ENCODE data around the gene NRP1.

The NRP1 gene

GRCh38 chr10:33288127-33288526 lies 46.3 kb downstream of the NRP1 start:
- 100% methylated on average over 3 of the region's 3 CpGs for WGBS (ENCODE audit: insufficient coverage)
- no peaks in the 10 kb centered on the region for H3K36me3 ChIP-seq (ENCODE audit: control insufficient read depth in 4 of 4, insufficient read depth in 4 of 4, low read length in 3 of 4)
- H3K27me3 ChIP-seq (replicated peaks in 2 of 5; ENCODE audit: control insufficient read depth in 4 of 5, insufficient read depth in 5 of 5, low read length in 4 of 5), result peaks cover 0 to 21% (median 4%) of the 10 kb centered on the region in 5 experiments
- H3K27ac ChIP-seq (ENCODE audit: insufficient read depth in 1 of 2, low read depth in 1 of 2, low read length in 2 of 2, poor library complexity in 1 of 2, severe bottlenecking in 2 of 2), result no peak overlapping the region
- no peak for DNase-seq
- no peaks in the 10 kb centered on the region for H3K9me3 ChIP-seq (ENCODE audit: control extremely low read depth in 1 of 5, control insufficient read depth in 4 of 5, insufficient read depth in 2 of 5, low read depth in 1 of 5, low read length in 4 of 5)
- H3K4me1 ChIP-seq (ENCODE audit: control extremely low read depth in 1 of 4, control insufficient read depth in 4 of 4, insufficient read depth in 4 of 4, low read length in 3 of 4), result peaks cover 0 to 5% (median 2%) of the 10 kb centered on the region in 4 experiments
- POLR2A ChIA-PET, result no interaction called here
- CTCF ChIA-PET, result interaction anchor here (0.8 to 1.8 kb wide), 2 partner anchors 15 to 95 kb away, joined by 4 to 5 read pairs; no protein-coding TSS in a partner anchor
- no peak overlapping the region for H3K4me3 ChIP-seq (ENCODE audit: control insufficient read depth in 1 of 7, extremely low read depth in 1 of 7, insufficient read depth in 4 of 7, low read depth in 2 of 7, low read length in 6 of 7)

DNA sequence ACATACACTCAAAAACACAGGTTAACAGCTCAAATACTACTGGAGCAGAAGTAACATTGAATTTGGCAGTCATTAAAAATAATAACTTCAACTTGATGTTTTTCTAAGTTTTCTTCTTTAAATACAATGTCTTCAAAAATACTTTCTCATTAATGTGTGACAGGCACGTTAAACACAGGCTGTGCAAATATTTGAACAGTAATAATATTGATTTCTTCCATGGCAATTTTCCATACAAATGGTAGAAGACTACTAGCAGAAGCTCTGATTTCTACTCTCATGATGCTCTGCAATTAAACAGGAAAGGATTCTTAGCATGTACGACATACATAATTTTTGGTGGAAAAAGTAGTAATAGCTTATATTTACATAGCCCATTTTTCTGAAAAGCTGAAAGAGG lies 47.4 kb downstream of the NRP1 start:
- no peaks in the 10 kb centered on the region for H3K9me3 ChIP-seq (ENCODE audit: control extremely low read depth in 1 of 5, control insufficient read depth in 4 of 5, insufficient read depth in 2 of 5, low read depth in 1 of 5, low read length in 4 of 5)

DNA sequence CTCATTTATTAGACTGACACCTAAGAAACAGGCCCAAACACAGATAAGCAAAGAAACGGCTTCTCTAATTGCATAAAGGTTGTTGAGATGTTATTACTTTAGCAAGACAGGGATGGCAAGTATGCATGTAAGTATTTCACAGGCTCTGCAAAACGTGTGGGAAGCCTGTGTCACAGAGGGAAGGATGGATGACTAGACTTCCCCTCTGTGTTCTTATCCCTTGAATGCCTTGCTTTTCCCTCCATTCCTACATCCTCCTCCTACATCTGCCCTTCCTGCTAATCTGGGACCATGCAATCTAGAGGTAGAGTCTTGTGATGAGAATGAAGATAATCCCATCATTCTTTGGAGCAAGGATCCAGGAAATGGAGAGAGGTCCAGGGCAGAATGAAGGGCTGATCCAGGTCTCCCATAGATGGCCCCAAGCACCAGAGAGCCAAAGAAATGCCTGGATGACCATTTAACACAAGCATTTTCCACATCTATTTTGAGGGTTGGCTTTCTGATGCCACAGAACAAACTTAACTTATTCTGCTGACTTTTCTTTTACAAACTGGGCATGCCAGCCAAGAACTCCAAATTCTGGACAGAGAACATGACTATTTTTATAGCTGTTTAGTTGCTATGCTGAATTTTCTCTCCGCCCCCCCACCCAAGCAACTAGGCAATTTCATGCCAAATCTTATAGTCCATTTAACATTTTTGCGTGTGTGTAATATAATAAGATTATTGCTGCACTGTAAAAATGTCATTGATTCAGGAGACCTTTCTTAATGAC lies 48.1 kb downstream of the NRP1 start:
- H3K9me3 ChIP-seq (ENCODE audit: control extremely low read depth in 1 of 5, control insufficient read depth in 4 of 5, insufficient read depth in 2 of 5, low read depth in 1 of 5, low read length in 4 of 5), result no peaks in the 10 kb centered on the region
- CTCF ChIA-PET, result no interaction called here

More for the DNA sequence above, 47.4 kb downstream of the NRP1 start:
- POLR2A ChIA-PET, result no interaction called here
- CTCF ChIA-PET, result interaction anchor here (0.8 kb wide), 1 partner anchor 9 kb away, joined by 3 read pairs; no protein-coding TSS in a partner anchor
- peaks cover 0 to 21% (median 4%) of the 10 kb centered on the region in 5 experiments for H3K27me3 ChIP-seq (replicated peaks in 2 of 5; ENCODE audit: control insufficient read depth in 4 of 5, insufficient read depth in 5 of 5, low read length in 4 of 5)
- H3K4me1 ChIP-seq (ENCODE audit: control extremely low read depth in 1 of 4, control insufficient read depth in 4 of 4, insufficient read depth in 4 of 4, low read length in 3 of 4), result peaks cover 0 to 5% (median 2%) of the 10 kb centered on the region in 4 experiments
- WGBS (ENCODE audit: insufficient coverage), result no CpG with 5 or more reads among the region's 2 CpGs
- H3K4me3 ChIP-seq (ENCODE audit: control insufficient read depth in 1 of 7, extremely low read depth in 1 of 7, insufficient read depth in 4 of 7, low read depth in 2 of 7, low read length in 6 of 7), result no peak overlapping the region
- H3K27ac ChIP-seq (ENCODE audit: insufficient read depth in 1 of 2, low read depth in 1 of 2, low read length in 2 of 2, poor library complexity in 1 of 2, severe bottlenecking in 2 of 2), result no peak overlapping the region
- H3K36me3 ChIP-seq (ENCODE audit: control insufficient read depth in 4 of 4, insufficient read depth in 4 of 4, low read length in 3 of 4), result no peaks in the 10 kb centered on the region
- DNase-seq, result no peak

DNA sequence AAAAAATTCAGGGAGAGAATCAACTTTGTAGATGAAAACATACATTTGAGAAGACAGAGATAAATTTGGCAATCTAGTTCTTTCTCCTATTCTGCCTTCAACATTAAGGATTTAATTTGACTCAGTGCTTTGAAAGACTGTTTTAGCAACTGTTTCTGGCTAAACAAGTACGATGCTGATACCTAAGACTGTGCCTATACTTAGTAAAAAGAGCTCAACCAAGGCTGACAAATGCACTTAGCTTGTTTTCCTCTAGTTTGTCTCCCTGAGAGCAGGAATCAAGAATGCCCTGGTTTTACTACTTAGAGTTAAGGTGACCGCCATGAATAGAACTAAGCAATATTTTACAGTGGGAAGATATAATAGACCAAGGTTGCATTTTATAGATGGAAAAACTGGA lies 49.5 kb downstream of the NRP1 start:
- Histone ChIP-seq H3K9me3 (ENCODE audit: control extremely low read depth in 1 of 5, control insufficient read depth in 4 of 5, insufficient read depth in 2 of 5, low read depth in 1 of 5, low read length in 4 of 5) (no peaks in the 10 kb centered on the region), H3K36me3 (ENCODE audit: control insufficient read depth in 4 of 4, insufficient read depth in 4 of 4, low read length in 3 of 4) (no peaks in the 10 kb centered on the region), H3K4me3 (ENCODE audit: control insufficient read depth in 1 of 7, extremely low read depth in 1 of 7, insufficient read depth in 4 of 7, low read depth in 2 of 7, low read length in 6 of 7) (no peak overlapping the region), H3K27me3 (replicated peaks in 2 of 5; ENCODE audit: control insufficient read depth in 4 of 5, insufficient read depth in 5 of 5, low read length in 4 of 5) (peaks cover 0 to 23% (median 4%) of the 10 kb centered on the region in 5 experiments), H3K4me1 (ENCODE audit: control extremely low read depth in 1 of 4, control insufficient read depth in 4 of 4, insufficient read depth in 4 of 4, low read length in 3 of 4) (no peaks in the 10 kb centered on the region), H3K27ac (ENCODE audit: insufficient read depth in 1 of 2, low read depth in 1 of 2, low read length in 2 of 2, poor library complexity in 1 of 2, severe bottlenecking in 2 of 2) (no peak overlapping the region)
- ChIA-PET CTCF (interaction anchor here (0.8 kb wide), 1 partner anchor 129 kb away, joined by 3 read pairs; no protein-coding TSS in a partner anchor), POLR2A (interaction anchor here (0.5 kb wide), 1 partner anchor 19 kb away, joined by 3 read pairs; no protein-coding TSS in a partner anchor)
- 100% methylated on average over 2 of the region's 2 CpGs for WGBS (ENCODE audit: insufficient coverage)
- DNase-seq, result no peak

More for the DNA sequence above, 48.1 kb downstream of the NRP1 start:
- peaks cover 0 to 5% (median 2%) of the 10 kb centered on the region in 4 experiments for H3K4me1 ChIP-seq (ENCODE audit: control extremely low read depth in 1 of 4, control insufficient read depth in 4 of 4, insufficient read depth in 4 of 4, low read length in 3 of 4)
- no peak overlapping the region for H3K4me3 ChIP-seq (ENCODE audit: control insufficient read depth in 1 of 7, extremely low read depth in 1 of 7, insufficient read depth in 4 of 7, low read depth in 2 of 7, low read length in 6 of 7)
- POLR2A ChIA-PET, result no interaction called here
- 80% methylated on average over 1 of the region's 4 CpGs for WGBS (ENCODE audit: insufficient coverage)
- H3K27ac ChIP-seq (ENCODE audit: insufficient read depth in 1 of 2, low read depth in 1 of 2, low read length in 2 of 2, poor library complexity in 1 of 2, severe bottlenecking in 2 of 2), result no peak overlapping the region
- no peak for DNase-seq
- H3K27me3 ChIP-seq (replicated peaks in 2 of 5; ENCODE audit: control insufficient read depth in 4 of 5, insufficient read depth in 5 of 5, low read length in 4 of 5), result peaks cover 0 to 21% (median 4%) of the 10 kb centered on the region in 5 experiments
- no peaks in the 10 kb centered on the region for H3K36me3 ChIP-seq (ENCODE audit: control insufficient read depth in 4 of 4, insufficient read depth in 4 of 4, low read length in 3 of 4)

DNA sequence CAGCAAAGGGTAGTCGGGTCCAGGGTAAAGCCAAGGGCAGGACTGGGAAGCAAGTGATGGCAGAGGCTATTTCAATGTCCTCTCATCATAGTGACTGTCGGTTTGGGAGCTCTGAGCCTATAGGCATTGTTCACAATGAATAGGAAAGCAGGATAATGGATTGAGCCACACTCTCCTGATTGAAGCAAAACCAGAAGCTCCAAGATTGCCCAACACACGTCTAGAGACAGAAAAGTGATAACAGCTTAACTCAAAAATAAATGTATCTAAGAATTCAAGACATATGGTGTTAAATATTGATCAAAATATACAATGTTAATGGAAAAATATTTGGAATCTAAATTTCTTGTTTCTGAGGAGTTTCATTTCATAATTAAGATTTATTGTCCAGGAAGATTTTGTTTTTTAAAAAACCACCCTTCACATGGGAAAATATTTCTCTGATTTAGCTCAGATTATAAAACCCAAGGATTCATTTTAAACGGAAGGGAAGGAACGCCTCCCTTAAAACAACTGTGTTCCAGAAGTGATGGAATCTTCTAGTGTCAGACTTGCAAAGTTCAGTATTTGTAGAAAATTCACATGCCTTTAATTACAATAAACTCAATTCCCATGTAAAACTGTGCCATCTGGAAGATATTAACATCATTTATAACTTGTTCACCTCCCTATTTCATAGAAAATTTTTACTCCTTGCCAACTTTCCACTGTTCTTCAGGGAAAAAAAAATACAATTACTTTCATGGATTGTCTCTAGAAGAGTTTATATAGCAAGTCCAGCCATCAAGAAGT lies 54.5 kb downstream of the NRP1 start:
- H3K27ac ChIP-seq (ENCODE audit: insufficient read depth in 1 of 2, low read depth in 1 of 2, low read length in 2 of 2, poor library complexity in 1 of 2, severe bottlenecking in 2 of 2), result no peak overlapping the region
- ChIA-PET POLR2A (no interaction called here), CTCF (interaction anchor here (0.8 kb wide), 2 partner anchors 87 to 1395 kb away, joined by 3 read pairs; no protein-coding TSS in a partner anchor)
- H3K36me3 ChIP-seq (ENCODE audit: control insufficient read depth in 4 of 4, insufficient read depth in 4 of 4, low read length in 3 of 4), result no peaks in the 10 kb centered on the region
- H3K4me1 ChIP-seq (ENCODE audit: control extremely low read depth in 1 of 4, control insufficient read depth in 4 of 4, insufficient read depth in 4 of 4, low read length in 3 of 4), result no peaks in the 10 kb centered on the region
- H3K4me3 ChIP-seq (ENCODE audit: control insufficient read depth in 1 of 7, extremely low read depth in 1 of 7, insufficient read depth in 4 of 7, low read depth in 2 of 7, low read length in 6 of 7), result no peak overlapping the region
- WGBS (ENCODE audit: insufficient coverage), result 95% methylated on average over 3 of the region's 5 CpGs
- H3K9me3 ChIP-seq (ENCODE audit: control extremely low read depth in 1 of 5, control insufficient read depth in 4 of 5, insufficient read depth in 2 of 5, low read depth in 1 of 5, low read length in 4 of 5), result no peaks in the 10 kb centered on the region
- H3K27me3 ChIP-seq (replicated peaks in 2 of 5; ENCODE audit: control insufficient read depth in 4 of 5, insufficient read depth in 5 of 5, low read length in 4 of 5), result peaks cover 0 to 8% (median 0%) of the 10 kb centered on the region in 5 experiments
- DNase-seq, result no peak

GRCh38 chr10:33279276-33279675 lies 55.2 kb downstream of the NRP1 start:
- CTCF ChIA-PET, result no interaction called here
- POLR2A ChIA-PET, result no interaction called here
- H3K9me3 ChIP-seq (ENCODE audit: control extremely low read depth in 1 of 5, control insufficient read depth in 4 of 5, insufficient read depth in 2 of 5, low read depth in 1 of 5, low read length in 4 of 5), result no peaks in the 10 kb centered on the region
- H3K27ac ChIP-seq (ENCODE audit: insufficient read depth in 1 of 2, low read depth in 1 of 2, low read length in 2 of 2, poor library complexity in 1 of 2, severe bottlenecking in 2 of 2), result no peak overlapping the region
- no peaks in the 10 kb centered on the region for H3K4me1 ChIP-seq (ENCODE audit: control extremely low read depth in 1 of 4, control insufficient read depth in 4 of 4, insufficient read depth in 4 of 4, low read length in 3 of 4)
- DNase-seq, result no peak
- no peaks in the 10 kb centered on the region for H3K36me3 ChIP-seq (ENCODE audit: control insufficient read depth in 4 of 4, insufficient read depth in 4 of 4, low read length in 3 of 4)
- peaks cover 0 to 11% (median 0%) of the 10 kb centered on the region in 5 experiments for H3K27me3 ChIP-seq (replicated peaks in 2 of 5; ENCODE audit: control insufficient read depth in 4 of 5, insufficient read depth in 5 of 5, low read length in 4 of 5)
- WGBS (ENCODE audit: insufficient coverage), result 90% methylated on average over 5 of the region's 5 CpGs
- H3K4me3 ChIP-seq (ENCODE audit: control insufficient read depth in 1 of 7, extremely low read depth in 1 of 7, insufficient read depth in 4 of 7, low read depth in 2 of 7, low read length in 6 of 7), result no peak overlapping the region

All from common myeloid progenitor, CD34-positive (primary cell).